Adrenal gland (tissue), 5 donors: ENCODE measurements around the gene CEP70.

Experiments
- POLR2A ChIP-seq, 2 donors: fragments of 450-650 bp; IDR thresholded peaks; one replicate each; pipeline ENCODE4 v1.6.1; 2017; ENCODE audit warnings: antibody characterized with exemption in 2 of 2, mild to moderate bottlenecking in 2 of 2, moderate library complexity in 1 of 2
- TF ChIP-seq, protein P1 (sequence below), 6 experiments: fragments of 450-650 bp in 4 of 6; fragments of 200-600 bp in 2 of 6; sonication (generic) in 1 of 6; IDR thresholded peaks; 1 replicate in 5 of 6; 2 replicates in 1 of 6; pipeline versions ENCODE4 v1.5.1 to v1.8.0; 2016 to 2021; ENCODE audit warnings: antibody characterized with exemption in 6 of 6, mild to moderate bottlenecking in 2 of 6, moderate library complexity in 1 of 6
- donor health status: DM: no; HTN: no; CAD: no.

- TF ChIP-seq POLR2A (IDR thresholded peaks at IDR 0.05), result no peak
- TF ChIP-seq, protein P1, sequence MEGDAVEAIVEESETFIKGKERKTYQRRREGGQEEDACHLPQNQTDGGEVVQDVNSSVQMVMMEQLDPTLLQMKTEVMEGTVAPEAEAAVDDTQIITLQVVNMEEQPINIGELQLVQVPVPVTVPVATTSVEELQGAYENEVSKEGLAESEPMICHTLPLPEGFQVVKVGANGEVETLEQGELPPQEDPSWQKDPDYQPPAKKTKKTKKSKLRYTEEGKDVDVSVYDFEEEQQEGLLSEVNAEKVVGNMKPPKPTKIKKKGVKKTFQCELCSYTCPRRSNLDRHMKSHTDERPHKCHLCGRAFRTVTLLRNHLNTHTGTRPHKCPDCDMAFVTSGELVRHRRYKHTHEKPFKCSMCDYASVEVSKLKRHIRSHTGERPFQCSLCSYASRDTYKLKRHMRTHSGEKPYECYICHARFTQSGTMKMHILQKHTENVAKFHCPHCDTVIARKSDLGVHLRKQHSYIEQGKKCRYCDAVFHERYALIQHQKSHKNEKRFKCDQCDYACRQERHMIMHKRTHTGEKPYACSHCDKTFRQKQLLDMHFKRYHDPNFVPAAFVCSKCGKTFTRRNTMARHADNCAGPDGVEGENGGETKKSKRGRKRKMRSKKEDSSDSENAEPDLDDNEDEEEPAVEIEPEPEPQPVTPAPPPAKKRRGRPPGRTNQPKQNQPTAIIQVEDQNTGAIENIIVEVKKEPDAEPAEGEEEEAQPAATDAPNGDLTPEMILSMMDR (IDR thresholded peaks at IDR 0.05), result no peak
Observed at GRCh38 chr3:138459619-138460535, 134.2 kb downstream of the CEP70 start.
